ENCODE data around the gene SUFU.

The SUFU gene

GRCh38 chr10:102555781-102556328 lies 52.1 kb downstream of the SUFU start:
- peak; percentile 56 to 64 for DNase-seq (ENCODE audit: low read depth in 2 of 2)
- no peak overlapping the region for H3K4me3 ChIP-seq (replicated peaks in 1 of 2; ENCODE audit: low read depth in 2 of 2, low read length in 2 of 2)
- no peak for TF ChIP-seq CTCF (IDR thresholded peaks at IDR 0.05; ENCODE audit: low read depth, low read length)

GRCh38 chr10:102557569-102557968 lies 53.8 kb downstream of the SUFU start:
- TF ChIP-seq CTCF (IDR thresholded peaks at IDR 0.05; ENCODE audit: low read depth, low read length): no peak
- H3K4me3 ChIP-seq (replicated peaks in 1 of 2; ENCODE audit: low read depth in 2 of 2, low read length in 2 of 2): no peak overlapping the region
- no peak for DNase-seq (ENCODE audit: low read depth in 2 of 2)

- no peak for TF ChIP-seq CTCF (IDR thresholded peaks at IDR 0.05; ENCODE audit: low read depth, low read length)
- H3K4me3 ChIP-seq (replicated peaks in 1 of 2; ENCODE audit: low read depth in 2 of 2, low read length in 2 of 2): no peak overlapping the region
- DNase-seq (ENCODE audit: low read depth in 2 of 2): no peak
These were observed 56.0 kb downstream of the SUFU start for GRCh38 chr10:102559764-102560163.

GRCh38 chr10:102564209-102564834 lies 60.5 kb downstream of the SUFU start:
- TF ChIP-seq CTCF (IDR thresholded peaks at IDR 0.05; ENCODE audit: low read depth, low read length): no peak
- no peak overlapping the region for H3K4me3 ChIP-seq (replicated peaks in 1 of 2; ENCODE audit: low read depth in 2 of 2, low read length in 2 of 2)
- DNase-seq (ENCODE audit: low read depth in 2 of 2): no peak

- no peak for DNase-seq (ENCODE audit: low read depth in 2 of 2)
- H3K4me3 ChIP-seq (replicated peaks in 1 of 2; ENCODE audit: low read depth in 2 of 2, low read length in 2 of 2): no peak overlapping the region
- no peak for TF ChIP-seq CTCF (IDR thresholded peaks at IDR 0.05; ENCODE audit: low read depth, low read length)
These were observed 62.0 kb downstream of the SUFU start for GRCh38 chr10:102565793-102566192.

GRCh38 chr10:102578782-102579181 lies 75.0 kb downstream of the SUFU start:
- no peak for DNase-seq (ENCODE audit: low read depth in 2 of 2)
- no peak for TF ChIP-seq CTCF (IDR thresholded peaks at IDR 0.05; ENCODE audit: low read depth, low read length)
- H3K4me3 ChIP-seq (replicated peaks in 1 of 2; ENCODE audit: low read depth in 2 of 2, low read length in 2 of 2): no peak overlapping the region

- no peak for TF ChIP-seq CTCF (IDR thresholded peaks at IDR 0.05; ENCODE audit: low read depth, low read length)
- DNase-seq (ENCODE audit: low read depth in 2 of 2): peak in 1 of 2 donors; percentile 40
- no peak overlapping the region for H3K4me3 ChIP-seq (replicated peaks in 1 of 2; ENCODE audit: low read depth in 2 of 2, low read length in 2 of 2)
These were observed 75.6 kb downstream of the SUFU start for GRCh38 chr10:102579328-102579727.
